ENCODE data around the gene SH3RF3.

SH3RF3 gene

DNA sequence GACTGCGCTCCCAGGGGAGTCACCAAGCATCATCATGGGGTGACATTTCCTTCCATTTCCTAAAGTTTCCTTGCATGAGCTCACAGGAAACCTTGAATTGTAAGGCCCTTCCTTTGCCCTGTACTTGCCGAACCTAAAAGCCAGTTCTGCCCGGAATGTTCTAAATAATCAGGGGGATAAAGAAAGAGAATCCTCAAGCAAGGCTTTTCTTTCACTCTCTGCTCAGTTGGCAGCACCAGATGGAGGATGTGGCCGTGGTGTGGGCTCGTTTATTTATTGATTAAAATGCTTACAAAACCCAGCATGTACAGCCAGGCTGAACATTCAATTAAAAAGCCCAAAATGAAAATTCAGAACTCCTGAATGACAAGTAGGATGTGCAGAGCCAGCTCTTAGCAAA is 170.5 kb downstream of the SH3RF3 start:
- in situ Hi-C loops (cut with HindIII; ENCODE audit: low pct_unique_long_range_greater_than_20kb, low sequenced_read_pairs) = no loop called here
- no peak for TF ChIP-seq JUND (IDR thresholded peaks at IDR 0.05; ENCODE audit: low read depth)
- no peak for DNase-seq (ENCODE audit: low read depth in 1 of 2, low spot score in 1 of 2)

DNA sequence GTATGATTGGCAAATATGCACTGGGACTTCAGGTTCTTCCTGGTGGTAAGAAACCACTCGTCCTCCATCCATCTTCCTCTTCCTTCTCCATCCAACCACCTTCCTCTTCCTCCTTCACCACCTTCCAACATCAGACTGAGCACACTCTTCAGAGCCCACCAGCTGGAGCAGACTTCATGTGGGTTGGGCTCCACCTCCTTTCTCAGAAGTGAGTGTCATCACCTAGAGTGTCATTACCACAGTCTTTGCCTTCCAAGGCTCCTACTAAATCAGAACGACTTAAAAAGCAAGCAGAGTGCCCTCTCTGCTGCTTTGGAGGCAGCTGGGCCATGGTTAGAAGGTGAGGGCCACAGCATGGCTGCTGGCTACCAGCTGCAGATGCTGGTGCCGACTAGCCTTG is 171.6 kb downstream of the SH3RF3 start:
- no peak for DNase-seq (ENCODE audit: low read depth in 1 of 2, low spot score in 1 of 2)
- in situ Hi-C loops (cut with HindIII; ENCODE audit: low pct_unique_long_range_greater_than_20kb, low sequenced_read_pairs) = no loop called here
- no peak for TF ChIP-seq JUND (IDR thresholded peaks at IDR 0.05; ENCODE audit: low read depth)

GRCh38 chr2:109301746-109302145 is 172.7 kb downstream of the SH3RF3 start:
- DNase-seq (ENCODE audit: low read depth in 1 of 2, low spot score in 1 of 2) = no peak
- no peak for TF ChIP-seq JUND (IDR thresholded peaks at IDR 0.05; ENCODE audit: low read depth)
- in situ Hi-C loops (cut with HindIII; ENCODE audit: low pct_unique_long_range_greater_than_20kb, low sequenced_read_pairs) = no loop called here

- in situ Hi-C loops (cut with HindIII; ENCODE audit: low pct_unique_long_range_greater_than_20kb, low sequenced_read_pairs) = no loop called here
- TF ChIP-seq JUND (IDR thresholded peaks at IDR 0.05; ENCODE audit: low read depth) = no peak
These were observed 173.3 kb downstream of the SH3RF3 start for GRCh38 chr2:109302319-109302718.

DNA sequence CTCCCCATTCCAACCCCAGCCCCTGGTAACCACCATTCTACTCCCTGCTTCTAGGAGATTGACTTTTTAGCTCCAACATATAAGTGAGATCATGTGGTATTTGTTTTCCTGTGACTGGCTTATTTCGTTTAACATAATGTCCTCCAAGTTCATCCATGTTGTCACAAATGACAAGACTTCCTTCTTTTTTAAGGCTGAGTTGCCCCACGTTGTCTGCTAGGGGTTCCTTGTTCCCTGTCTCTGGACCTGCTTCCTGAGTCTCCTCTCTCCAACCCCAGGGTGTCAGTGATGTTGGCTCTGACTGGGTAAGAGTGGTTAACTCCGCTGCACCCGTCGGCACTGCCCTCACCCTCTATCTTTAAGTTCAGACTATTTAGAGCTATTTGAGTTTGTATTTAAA is 175.2 kb downstream of the SH3RF3 start:
- no peak for TF ChIP-seq JUND (IDR thresholded peaks at IDR 0.05; ENCODE audit: low read depth)
- no peak for DNase-seq (ENCODE audit: low read depth in 1 of 2, low spot score in 1 of 2)
- in situ Hi-C loops (cut with HindIII; ENCODE audit: low pct_unique_long_range_greater_than_20kb, low sequenced_read_pairs) = no loop called here

More at GRCh38 chr2:109302319-109302718, 173.3 kb downstream of the SH3RF3 start:
- DNase-seq (ENCODE audit: low read depth in 1 of 2, low spot score in 1 of 2) = no peak

GRCh38 chr2:109304731-109305470 is 175.9 kb downstream of the SH3RF3 start:
- no peak for TF ChIP-seq JUND (IDR thresholded peaks at IDR 0.05; ENCODE audit: low read depth)
- in situ Hi-C loops (cut with HindIII; ENCODE audit: low pct_unique_long_range_greater_than_20kb, low sequenced_read_pairs) = no loop called here
- DNase-seq (ENCODE audit: low read depth in 1 of 2, low spot score in 1 of 2) = no peak

DNA sequence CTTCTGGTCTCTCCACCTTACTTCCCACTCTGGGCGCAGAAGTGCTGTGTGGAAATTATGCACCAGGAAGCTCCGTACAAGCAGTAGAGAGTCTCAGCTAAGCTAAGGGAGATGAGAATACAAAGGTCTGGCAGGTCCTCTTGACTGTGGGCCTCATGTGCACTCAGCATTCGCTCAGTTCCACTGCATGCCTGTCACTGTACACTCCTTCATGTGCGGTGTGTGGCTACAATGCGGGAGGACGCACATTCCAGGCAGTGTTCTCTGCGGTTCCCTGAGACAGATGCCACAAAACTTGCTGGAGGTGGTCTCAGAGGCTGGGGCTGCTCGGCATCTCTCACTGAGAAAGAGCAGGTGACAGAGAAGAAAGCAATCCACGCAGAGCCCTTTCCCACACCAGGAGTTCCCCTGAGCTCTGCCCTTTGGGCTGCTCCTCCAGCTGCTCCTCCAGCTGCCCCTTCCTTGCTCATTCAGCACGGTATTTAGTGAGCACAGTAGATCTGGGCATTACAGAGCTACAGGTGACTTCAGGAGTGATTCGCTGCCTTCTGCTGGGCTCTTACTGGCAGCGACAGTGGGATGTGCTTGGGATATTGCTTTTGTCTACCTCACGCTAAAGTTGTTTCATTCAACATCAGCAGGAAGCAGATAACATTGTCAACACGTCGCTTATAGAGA is 176.6 kb downstream of the SH3RF3 start:
- no peak for TF ChIP-seq JUND (IDR thresholded peaks at IDR 0.05; ENCODE audit: low read depth)
- DNase-seq (ENCODE audit: low read depth in 1 of 2, low spot score in 1 of 2) = no peak
- in situ Hi-C loops (cut with HindIII; ENCODE audit: low pct_unique_long_range_greater_than_20kb, low sequenced_read_pairs) = no loop called here

- in situ Hi-C loops (cut with HindIII; ENCODE audit: low pct_unique_long_range_greater_than_20kb, low sequenced_read_pairs) = no loop called here
- no peak for DNase-seq (ENCODE audit: low read depth in 1 of 2, low spot score in 1 of 2)
- TF ChIP-seq JUND (IDR thresholded peaks at IDR 0.05; ENCODE audit: low read depth) = no peak
These were observed 177.2 kb downstream of the SH3RF3 start for GRCh38 chr2:109306190-109306589.

DNA sequence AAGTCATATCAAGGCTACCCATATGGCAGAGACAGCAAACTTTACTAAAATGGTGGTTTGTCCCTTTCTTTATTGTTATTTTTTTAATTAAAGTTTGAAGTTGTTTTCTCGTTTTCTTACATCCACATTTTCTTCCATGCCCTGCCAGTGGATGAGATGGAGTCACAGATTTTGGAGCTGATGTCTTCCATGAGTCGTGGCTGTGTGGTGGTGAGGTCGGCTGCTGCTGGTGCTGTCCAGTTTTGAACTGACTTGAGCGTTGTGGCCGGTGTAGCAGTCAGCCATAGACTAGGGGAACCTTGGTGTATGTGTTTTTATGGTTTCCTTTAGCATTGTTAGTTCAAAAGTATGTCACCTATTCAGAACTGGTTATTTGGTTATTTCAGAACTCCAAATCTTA is 182.8 kb downstream of the SH3RF3 start:
- DNase-seq (ENCODE audit: low read depth in 1 of 2, low spot score in 1 of 2) = no peak
- no peak for TF ChIP-seq JUND (IDR thresholded peaks at IDR 0.05; ENCODE audit: low read depth)
- in situ Hi-C loops (cut with HindIII; ENCODE audit: low pct_unique_long_range_greater_than_20kb, low sequenced_read_pairs) = no loop called here

GRCh38 chr2:109312902-109313301 is 183.9 kb downstream of the SH3RF3 start:
- no peak for TF ChIP-seq JUND (IDR thresholded peaks at IDR 0.05; ENCODE audit: low read depth)
- peak in 1 of 2 experiments; percentile 31 for DNase-seq (ENCODE audit: low read depth in 1 of 2, low spot score in 1 of 2)
- in situ Hi-C loops (cut with HindIII; ENCODE audit: low pct_unique_long_range_greater_than_20kb, low sequenced_read_pairs) = no loop called here

DNA sequence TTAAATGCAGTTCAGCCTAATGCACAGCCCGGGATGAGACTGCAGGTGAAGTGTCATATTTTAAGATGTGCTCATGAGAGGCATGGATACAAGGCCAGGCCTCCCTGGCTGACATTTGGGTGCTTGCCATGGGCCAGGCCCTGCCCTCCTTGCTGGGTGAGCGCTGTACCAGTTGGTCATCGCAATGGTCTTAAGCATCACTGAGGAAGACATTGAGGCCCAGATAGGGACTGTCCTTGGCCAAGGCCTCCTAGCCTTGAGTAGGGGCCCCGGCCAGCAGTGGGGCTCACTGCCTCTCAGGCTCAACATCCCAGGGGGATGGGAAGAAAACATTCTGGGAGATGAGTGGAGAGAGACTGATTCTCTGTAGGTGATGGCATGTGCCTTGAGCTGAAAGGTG is 184.3 kb downstream of the SH3RF3 start:
- DNase-seq (ENCODE audit: low read depth in 1 of 2, low spot score in 1 of 2) = no peak
- no peak for TF ChIP-seq JUND (IDR thresholded peaks at IDR 0.05; ENCODE audit: low read depth)
- in situ Hi-C loops (cut with HindIII; ENCODE audit: low pct_unique_long_range_greater_than_20kb, low sequenced_read_pairs) = no loop called here

- no peak for DNase-seq (ENCODE audit: low read depth in 1 of 2, low spot score in 1 of 2)
- in situ Hi-C loops (cut with HindIII; ENCODE audit: low pct_unique_long_range_greater_than_20kb, low sequenced_read_pairs) = no loop called here
- no peak for TF ChIP-seq JUND (IDR thresholded peaks at IDR 0.05; ENCODE audit: low read depth)
These were observed 187.1 kb downstream of the SH3RF3 start for GRCh38 chr2:109316091-109316490.

DNA sequence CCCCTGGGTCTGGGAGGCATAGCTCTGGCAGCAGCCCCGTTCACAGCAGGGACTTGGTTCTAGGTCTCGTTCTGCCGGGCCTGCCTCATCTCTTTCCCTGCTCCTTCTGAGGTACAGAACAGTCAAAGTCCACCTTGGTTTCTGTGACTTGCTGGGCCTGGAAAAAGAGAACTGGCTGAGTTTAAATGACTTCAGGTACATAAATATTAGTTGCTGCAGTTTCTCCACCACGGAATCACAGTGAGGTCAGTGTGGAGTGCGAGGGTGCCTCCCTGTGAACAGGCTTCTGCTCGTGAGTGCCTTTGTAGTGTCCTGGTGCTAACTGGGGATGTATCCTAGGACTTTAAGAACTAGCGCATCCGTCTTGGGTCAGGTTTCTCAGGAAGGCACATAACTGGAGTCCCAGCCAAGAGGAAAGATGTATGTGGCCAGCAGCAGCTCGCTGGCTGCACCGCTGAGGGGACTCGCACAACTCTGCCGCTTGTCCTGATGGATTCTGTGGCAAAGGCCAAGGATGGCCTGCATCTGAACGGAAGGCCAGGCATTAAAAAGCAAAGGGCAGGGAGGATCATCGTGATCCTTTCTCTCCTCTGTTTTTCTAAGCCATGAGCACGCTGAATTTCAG is 188.6 kb downstream of the SH3RF3 start:
- in situ Hi-C loops (cut with HindIII; ENCODE audit: low pct_unique_long_range_greater_than_20kb, low sequenced_read_pairs) = no loop called here

More for the DNA sequence above, 188.6 kb downstream of the SH3RF3 start:
- no peak for DNase-seq (ENCODE audit: low read depth in 1 of 2, low spot score in 1 of 2)
- no peak for TF ChIP-seq JUND (IDR thresholded peaks at IDR 0.05; ENCODE audit: low read depth)
